HepG2 (cell line): ENCODE measurements around the gene ARPP21. TPM values are rescaled to one million over a fixed set of nuclear protein-coding genes. Genes with fewer than 3 reads are reported as not detected.

Experiments used
- ARID5B ChIP-seq: IDR thresholded peaks from 2 replicates; pipeline ENCODE4 v1.4.0; 2020; ENCODE audit warnings: mild to moderate bottlenecking, missing genetic modification reagents
- ASH2L ChIP-seq: fragments of 300-600, 200-600 bp; sonication (generic); IDR thresholded peaks from 2 replicates; pipeline ENCODE4 v1.7.0; 2017; ENCODE audit warnings: low read depth, mild to moderate bottlenecking, moderate library complexity, mixed read lengths, low read length; ENCODE audit not compliant: insufficient read length
- FOXA1 ChIP-seq, 2 experiments: fragments of 450-650 bp in 1 of 2; sonication (generic) in 1 of 2; formaldehyde crosslinking in 1 of 2; IDR thresholded peaks; 2 replicates each; pipeline versions ENCODE4 v1.4.0 to v1.6.1; 2016 to 2020; ENCODE audit warnings: missing genetic modification reagents in 1 of 2
- NCOR1 ChIP-seq: fragments of 200-600 bp; sonication (generic); IDR thresholded peaks from 2 replicates; pipeline ENCODE4 v1.7.0; 2017; ENCODE audit warnings: antibody characterized with exemption, low read length, borderline replicate concordance
- PAXIP1 ChIP-seq: sonication (generic); formaldehyde crosslinking; conservative IDR thresholded peaks from 2 replicates; pipeline ENCODE4 v1.4.0; 2020; ENCODE audit warnings: mild to moderate bottlenecking, missing genetic modification reagents, moderate library complexity
- PRPF4 ChIP-seq: fragments of 200-400 bp; formaldehyde crosslinking; IDR thresholded peaks from 2 replicates; pipeline ENCODE4 v1.6.1; 2016; ENCODE audit warnings: low read length, low read depth; ENCODE audit not compliant: poor library complexity, severe bottlenecking
- TEAD3 ChIP-seq: optimal IDR thresholded peaks from 2 replicates; pipeline ENCODE3; 2016; ENCODE audit warnings: borderline replicate concordance
- ZBED4 ChIP-seq: sonication (generic); formaldehyde crosslinking; IDR thresholded peaks from 2 replicates; pipeline ENCODE4 v1.4.0; 2020; ENCODE audit warnings: missing genetic modification reagents, borderline replicate concordance
- ZNF331 ChIP-seq: sonication (generic); formaldehyde crosslinking; IDR thresholded peaks from 2 replicates; pipeline ENCODE4 v1.4.0; 2020; ENCODE audit warnings: missing genetic modification reagents
- polyA plus RNA-seq, 8 experiments: library from polyadenylated mRNA; depleted of rRNA in 3 of 8; stranded (reverse) in 7 of 8; unstranded in 1 of 8; fragments of >200 nt; fragmentation: Illumina TruSeq in 4 of 8; extraction: Trizol in 4 of 8; gene quantifications; 2 replicates each; pipeline versions ENCODE4 v1.2.1 to v1.2.3, GENCODE V29; 2011 to 2016; ENCODE audit warnings: low read depth in 4 of 8, missing spikeins in 1 of 8, mixed read lengths in 1 of 8; ENCODE audit not compliant: insufficient read depth in 1 of 8
- total RNA-seq, 5 experiments: library from RNA; depleted of rRNA; stranded (reverse); fragments of >200 nt; fragmentation: Illumina TruSeq; extraction: Trizol; gene quantifications; 2 replicates each; pipeline ENCODE4 v1.2.3, GENCODE V29; 2016; ENCODE audit warnings: low read depth in 1 of 5

Gene ARPP21
- total and polyA plus RNA-seq, 2 of the 13 experiments (the other 11 are each of a cell fraction or from before 2014, with no cell fraction given), result not detected

GRCh38 chr3:35800960-35801459 lies 161.7 kb downstream of the ARPP21 start (continued):
- TF ChIP-seq ZBED4 (CRISPR knock-in tag) (no peak), PAXIP1 (peak; percentile 27; the same call in 1 of the 2 replicates), ZNF331 (CRISPR knock-in tag) (no peak), FOXA1 (IDR thresholded peaks at IDR 0.05) (no peak), FOXA1 (CRISPR knock-in tag; IDR thresholded peaks at IDR 0.05) (peak; percentile 44; the same call in 1 of the 2 replicates), ARID5B (CRISPR knock-in tag) (peak; percentile 41; the same call in 1 of the 2 replicates), PRPF4 (no peak), TEAD3 (peak; percentile 56), ASH2L (peak; percentile 30), NCOR1 (no peak)
